HG02642 (cell line): ENCODE results near the gene MRPL9.
"Not testable (repeated sequence)": the region's sequence is repeated elsewhere in the genome, so short reads cannot be mapped to it uniquely, and the experiment has no call there.

Experiments used
- ATAC-seq: cut with Tn5 transposase; IDR thresholded peaks from one replicate; pipeline ENCODE4 v1.9.1; 2021; ENCODE audit warnings: mild to moderate bottlenecking; ENCODE audit not compliant: unreplicated experiment, poor library complexity

The MRPL9 gene

GRCh38 chr1:151790071-151790939 is 27.0 kb upstream of the MRPL9 start, which contains the start of gene TDRKH:
Gene TDRKH (minus strand): TSS chr1:151790500. CDS start chr1:151783022, 7,478 bp downstream.
- ATAC-seq: peak; percentile 96

GRCh38 chr1:151787689-151788088 is 24.4 kb upstream of the MRPL9 start:
- ATAC-seq: no peak

GRCh38 chr1:151783796-151784195 is 20.5 kb upstream of the MRPL9 start:
- ATAC-seq: no peak

- ATAC-seq: no peak
Measured at GRCh38 chr1:151782741-151783140, 19.4 kb upstream of the MRPL9 start.

- ATAC-seq: not testable (repeated sequence)
Measured at GRCh38 chr1:151782026-151782425, 18.7 kb upstream of the MRPL9 start.

- not testable (repeated sequence) for ATAC-seq
Measured at GRCh38 chr1:151780736-151781135, 17.4 kb upstream of the MRPL9 start.

- no peak for ATAC-seq
Measured at GRCh38 chr1:151779852-151780251, 16.6 kb upstream of the MRPL9 start.

GRCh38 chr1:151777317-151777716 is 14.0 kb upstream of the MRPL9 start:
- ATAC-seq: no peak

- no peak for ATAC-seq
Measured at GRCh38 chr1:151776665-151777062, 13.4 kb upstream of the MRPL9 start.

GRCh38 chr1:151775894-151776664 is 12.8 kb upstream of the MRPL9 start:
- ATAC-seq: no peak

GRCh38 chr1:151774256-151774922 is 11.1 kb upstream of the MRPL9 start:
- no peak for ATAC-seq

- ATAC-seq: no peak
Measured at GRCh38 chr1:151773702-151774101, 10.4 kb upstream of the MRPL9 start.

- not testable (repeated sequence) for ATAC-seq
Measured at GRCh38 chr1:151769270-151769669, 6.0 kb upstream of the MRPL9 start.

- not testable (repeated sequence) for ATAC-seq
Measured at GRCh38 chr1:151768351-151769066, 5.2 kb upstream of the MRPL9 start.

- ATAC-seq: peak; percentile 12
Measured at GRCh38 chr1:151763990-151764389, 694 bp upstream of the MRPL9 start.

GRCh38 chr1:151760597-151761385 is 2.5 kb downstream of the MRPL9 start:
- no peak for ATAC-seq

- no peak for ATAC-seq
Measured at GRCh38 chr1:151759241-151759640, 4.1 kb downstream of the MRPL9 start.

- no peak for ATAC-seq
Measured at GRCh38 chr1:151756291-151756690, 7.0 kb downstream of the MRPL9 start.

- ATAC-seq: no peak
Measured at GRCh38 chr1:151741516-151741915, 21.8 kb downstream of the MRPL9 start.
